Measurements from ENCODE around the gene FUOM. TPM values are rescaled to one million over a fixed set of nuclear protein-coding genes. Genes with fewer than 3 reads are reported as not detected.
A peak's percentile ranks its signal among the peaks of the same experiment; 100 is the strongest.

Gene FUOM
- total and polyA plus RNA-seq, 12 donors, result 2.0 to 17.0 (median 6.2) TPM

GRCh38 chr10:133336118-133336576 is 21.7 kb downstream of the FUOM start:
- ATAC-seq, result no peak
- Histone ChIP-seq H3K27me3 (peaks cover 28 to 85% (median 74%) of the 10 kb centered on the region in 7 donors), H3K27ac (no peak overlapping the region), H3K4me1 (peaks cover 12 to 24% (median 20%) of the 10 kb centered on the region in 9 donors), H3K36me3 (no peaks in the 10 kb centered on the region), H3K4me3 (peak overlapping the region in 9 of 10 donors; percentile 23 to 54 (median 39)), H3K9me3 (no peaks in the 10 kb centered on the region)
- no peak for DNase-seq
- no peak for TF ChIP-seq CTCF (IDR thresholded peaks at IDR 0.05)
- 8 to 9% methylated on average over 25 to 41 of the region's 41 CpGs for WGBS, 2 donors
- intact Hi-C loops (cut with DNase I), result loop anchor here in 1 of 10 donors (10.0 kb wide), 1 partner anchor 189 kb away; the partner anchor contains the start of gene CYP2E1

- no peaks in the 10 kb centered on the region for H3K36me3 ChIP-seq
- TF ChIP-seq CTCF (IDR thresholded peaks at IDR 0.05), result no peak
- 3 to 6% methylated on average over 74 of the region's 75 CpGs for WGBS, 2 donors
- H3K4me1 ChIP-seq, result peaks cover 12 to 24% (median 20%) of the 10 kb centered on the region in 9 donors
- intact Hi-C loops (cut with DNase I), result loop anchor here in 1 of 10 donors (10.0 kb wide), 1 partner anchor 189 kb away; the partner anchor contains the start of gene CYP2E1
- DNase-seq, result peak in 1 of 2 donors; percentile 56
- H3K4me3 ChIP-seq, result peak overlapping the region; percentile 1 to 54 (median 38)
- ATAC-seq, result peak; percentile 8 to 42 (median 20)
- H3K27ac ChIP-seq, result no peak overlapping the region
- peaks cover 28 to 84% (median 75%) of the 10 kb centered on the region in 7 donors for H3K27me3 ChIP-seq
- no peaks in the 10 kb centered on the region for H3K9me3 ChIP-seq
Observed at GRCh38 chr10:133335246-133336117, 22.3 kb downstream of the FUOM start.

GRCh38 chr10:133334503-133335245 is 23.1 kb downstream of the FUOM start:
- WGBS, 2 donors, result 18 to 21% methylated on average over 38 to 51 of the region's 51 CpGs
- no peak for TF ChIP-seq CTCF (IDR thresholded peaks at IDR 0.05)
- DNase-seq (no peak), ATAC-seq (peak in 5 of 8 donors; percentile 8 to 41 (median 30))
- intact Hi-C loops (cut with DNase I), result loop anchor here in 3 of 10 donors (5.0 to 10.0 kb wide), 2 partner anchors 190 to 273 kb away; partner anchors contain the start of gene CYP2E1 (in 1 of the 3)
- H3K9me3 ChIP-seq, result no peaks in the 10 kb centered on the region
- no peaks in the 10 kb centered on the region for H3K36me3 ChIP-seq
- peaks cover 28 to 80% (median 74%) of the 10 kb centered on the region in 7 donors for H3K27me3 ChIP-seq
- peak overlapping the region; percentile 1 to 54 (median 38) for H3K4me3 ChIP-seq
- peaks cover 13 to 29% (median 22%) of the 10 kb centered on the region in 9 donors for H3K4me1 ChIP-seq
- no peak overlapping the region for H3K27ac ChIP-seq

Data from heart right ventricle (tissue), 16 donors.